ENCODE measurements around the gene HOXD10.

DNA sequence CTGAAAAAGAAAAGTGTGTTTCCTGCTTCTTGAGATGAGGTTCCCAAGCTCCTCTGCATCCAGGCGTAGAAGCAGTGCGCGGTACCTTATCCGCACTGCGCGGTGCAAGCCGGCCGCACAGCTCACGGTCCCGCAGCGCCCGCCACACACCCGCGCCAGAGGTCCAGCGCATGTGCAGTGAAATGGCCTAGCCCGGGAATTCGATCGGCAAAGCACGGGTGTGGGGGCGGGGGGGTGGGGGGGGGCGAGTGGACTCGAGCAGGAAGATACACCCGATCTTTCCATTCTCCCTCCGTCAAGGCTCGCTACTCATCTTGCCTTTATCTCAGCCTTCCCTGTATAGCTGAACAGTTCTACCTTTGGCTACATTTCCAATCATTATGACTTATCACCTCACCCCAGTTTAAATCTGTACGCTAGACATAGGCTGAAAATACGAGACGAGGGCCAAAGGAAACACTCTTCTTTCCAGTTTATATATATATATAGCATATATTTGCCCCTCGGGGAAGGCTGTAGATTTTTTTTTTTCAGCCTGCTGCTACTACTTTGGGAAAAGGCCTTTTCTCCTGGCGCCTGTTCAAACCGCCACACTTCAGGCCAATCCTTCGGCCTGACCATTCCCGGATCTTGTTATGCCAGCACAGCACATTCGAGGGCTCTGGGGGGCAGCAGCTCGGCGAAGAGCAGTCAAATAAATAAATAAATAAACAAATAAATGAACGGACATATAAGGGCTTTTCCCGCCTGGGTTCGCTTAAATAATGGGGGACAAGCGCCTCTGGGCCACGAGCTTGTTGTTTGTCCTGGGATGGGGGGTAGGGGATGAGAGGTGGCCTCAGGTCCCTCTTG, 23.3 kb downstream of the HOXD10 start:
- TF ChIP-seq EZH2phosphoT487 (IDR thresholded peaks at IDR 0.05; ENCODE audit: insufficient read depth, low read depth) (no peak), EZH2 (IDR thresholded peaks at IDR 0.05; ENCODE audit: insufficient read depth, poor library complexity, severe bottlenecking) (no peak)

Measured in GM23248 (cell line).